Stimulated activated CD8-positive, alpha-beta memory T cell treated with anti-CD3 and anti-CD28 coated beads, Interleukin-7, amount 100 ng/mL, for 1 hour (primary cell): ENCODE measurements around the gene CHAC2.
"Not testable (repeated sequence)": the region's sequence is repeated elsewhere in the genome, so short reads cannot be mapped to it uniquely, and the experiment has no call there.

Experiments used
- DNase-seq, 2 donors: peaks; one replicate each; pipeline ENCODE4 v3.0.0-alpha.2; 2020; ENCODE audit warnings: low read depth in 2 of 2

CHAC2 gene

DNA sequence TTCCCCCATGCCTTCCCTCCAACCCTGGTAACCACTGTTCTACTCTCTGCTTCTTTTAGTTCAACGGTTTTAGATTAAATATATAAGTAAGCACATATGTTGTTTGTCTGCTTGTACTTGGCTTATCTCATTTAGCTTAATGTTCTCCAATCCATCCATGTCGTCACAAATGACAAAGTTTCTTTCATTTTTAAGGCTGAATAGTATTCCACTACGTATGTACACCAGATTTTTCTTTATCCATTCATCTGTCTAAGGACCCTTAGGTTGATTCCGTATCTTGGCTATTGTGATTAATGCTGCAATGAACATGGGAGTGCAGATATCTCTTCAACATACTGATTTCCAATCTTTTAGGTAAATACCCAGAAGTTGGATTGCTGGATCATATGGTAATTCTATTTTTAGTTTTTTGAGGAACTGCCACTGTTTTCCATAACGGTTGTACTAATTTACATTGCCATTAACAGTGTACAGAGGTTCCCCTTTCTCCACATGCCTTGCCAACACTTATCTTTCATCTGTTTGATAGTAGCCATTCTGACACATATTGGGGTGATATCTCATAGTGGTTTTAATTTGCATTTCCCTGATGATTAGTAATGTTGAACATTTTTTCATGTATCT lies 11.0 kb downstream of the CHAC2 start:
- no peak for DNase-seq

DNA sequence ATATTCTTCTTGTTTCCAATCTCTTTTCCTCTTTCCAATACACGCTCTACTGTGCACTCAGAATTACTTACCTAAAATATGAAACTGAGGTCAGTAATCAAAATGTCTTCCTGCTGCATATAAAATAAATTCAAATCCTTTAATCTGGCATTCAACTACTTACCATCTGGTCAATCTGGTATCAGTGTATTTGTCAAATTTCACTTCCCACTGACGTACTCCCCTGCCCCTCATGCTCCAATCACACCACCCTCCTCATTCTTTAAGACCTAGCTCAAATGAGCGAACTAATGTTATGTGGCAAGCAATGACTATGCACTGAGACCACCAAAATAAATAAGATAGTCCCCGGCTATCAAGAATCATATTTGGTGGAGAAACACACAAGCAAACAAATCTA lies 12.5 kb downstream of the CHAC2 start:
- no peak for DNase-seq

DNA sequence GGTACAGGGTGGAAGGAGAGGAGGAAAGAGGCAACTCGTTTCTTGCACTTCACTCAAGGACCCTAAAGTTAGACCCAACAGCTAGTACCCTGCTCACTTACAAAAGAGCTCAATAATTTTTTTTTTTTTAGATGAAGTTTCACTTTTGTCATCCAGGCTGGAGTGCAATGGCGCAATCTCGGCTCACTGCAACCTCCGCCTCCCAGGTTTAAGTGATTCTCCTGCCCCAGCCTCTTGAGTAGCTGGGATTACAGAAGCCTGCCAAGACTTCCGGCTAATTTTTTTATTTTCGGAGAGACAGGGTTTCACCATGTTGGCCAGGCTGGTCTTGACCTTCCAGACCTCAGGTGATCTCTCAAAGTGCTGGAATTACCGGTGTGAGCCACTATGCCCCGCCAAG lies 15.1 kb downstream of the CHAC2 start:
- DNase-seq = no peak

DNA sequence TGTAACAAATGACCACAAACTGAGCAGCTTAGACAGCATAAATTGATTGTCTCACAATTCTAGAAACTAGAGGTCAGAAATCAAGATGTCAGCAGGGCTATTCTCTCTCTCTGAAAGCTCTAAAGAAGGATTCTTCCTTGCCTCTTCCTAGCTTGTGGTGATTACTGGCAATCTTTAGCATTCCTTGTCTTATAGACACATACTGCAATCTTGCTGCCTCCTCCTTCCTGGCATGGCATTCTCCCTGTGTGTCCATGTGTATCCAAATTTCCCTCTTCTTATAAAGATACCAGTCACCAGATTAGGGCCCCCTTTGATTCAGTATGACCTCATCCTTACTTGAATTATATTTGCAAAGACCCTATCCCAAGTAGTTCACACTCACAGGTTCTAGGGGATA lies 16.8 kb downstream of the CHAC2 start:
- DNase-seq = no peak

DNA sequence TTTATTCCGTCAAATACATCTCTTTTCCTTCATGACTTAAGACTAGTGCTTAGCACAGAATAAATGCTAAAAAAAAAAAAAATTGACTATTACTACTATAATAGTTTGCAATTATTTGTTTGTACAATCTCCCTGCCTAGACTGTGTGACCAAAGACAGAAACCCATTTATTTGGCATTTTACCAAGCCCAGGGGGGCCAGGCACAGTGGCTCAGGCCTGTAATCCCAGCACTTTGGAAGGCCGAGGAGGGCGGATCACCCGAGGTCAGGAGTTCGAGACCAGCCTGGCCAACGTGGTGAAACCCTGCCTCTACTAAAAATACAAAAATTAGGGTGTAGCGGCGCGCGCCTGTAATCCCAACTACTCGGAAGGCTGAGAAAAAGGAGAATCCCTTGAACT lies 17.8 kb downstream of the CHAC2 start:
- no peak for DNase-seq

DNA sequence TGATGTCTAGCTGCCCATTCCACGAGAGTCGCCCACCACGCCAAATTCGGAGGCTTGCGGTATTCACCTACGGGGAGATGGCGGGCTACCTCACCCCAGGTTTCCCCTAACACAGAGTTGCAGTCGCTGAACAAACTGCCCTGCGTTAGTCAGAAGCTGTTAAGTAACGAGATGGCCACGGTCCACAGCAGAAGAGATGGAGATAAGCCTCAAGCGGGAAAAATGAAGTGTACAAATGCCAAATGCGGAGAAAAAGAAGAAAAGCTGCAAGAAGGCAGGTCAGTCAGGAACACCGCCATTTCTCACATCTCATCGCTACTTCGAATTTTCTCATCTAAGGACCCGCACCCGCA lies 18.7 kb downstream of the CHAC2 start:
- DNase-seq = no peak

DNA sequence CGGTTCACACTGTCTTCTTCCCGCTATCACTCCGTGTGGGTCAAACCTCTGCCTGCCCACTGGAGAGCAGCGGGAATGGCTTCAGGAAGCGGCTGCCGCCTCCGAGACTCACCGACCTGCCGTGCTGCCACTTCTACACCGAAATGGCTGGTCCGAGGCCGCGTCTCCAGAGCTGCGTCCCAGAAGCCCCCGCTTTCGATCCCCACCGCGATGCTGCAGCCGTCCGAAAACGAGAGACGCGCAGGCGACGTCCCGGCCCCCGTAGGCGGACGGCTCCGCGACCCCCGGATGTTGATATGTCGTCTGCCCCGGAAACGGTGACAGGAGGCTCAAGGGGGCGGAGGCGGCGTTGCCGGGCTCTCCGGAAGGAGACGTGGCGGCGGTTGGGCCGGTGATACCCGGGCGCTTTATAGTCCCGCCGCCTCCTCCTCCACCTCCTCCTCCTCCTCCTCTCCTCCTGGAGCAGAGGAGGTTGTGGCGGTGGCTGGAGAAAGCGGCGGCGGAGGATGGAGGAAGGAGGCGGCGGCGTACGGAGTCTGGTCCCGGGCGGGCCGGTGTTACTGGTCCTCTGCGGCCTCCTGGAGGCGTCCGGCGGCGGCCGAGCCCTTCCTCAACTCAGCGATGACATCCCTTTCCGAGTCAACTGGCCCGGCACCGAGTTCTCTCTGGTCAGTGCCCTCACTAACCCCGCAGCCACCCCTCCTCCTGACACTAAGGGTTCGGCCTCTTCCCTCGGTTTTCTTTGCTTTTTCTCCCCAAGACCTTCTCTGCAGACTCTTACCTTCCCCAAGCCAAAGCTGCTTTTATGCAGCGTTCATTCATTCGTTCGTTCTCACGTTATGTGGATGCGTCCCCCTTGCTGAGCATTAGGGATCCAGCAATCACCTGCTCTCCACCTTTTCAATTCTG lies 19.4 kb downstream of the CHAC2 start, which contains the start of the genes ASB3 and ERLEC1:
TSS of gene ASB3 (minus strand) at position 249 of the 909 bp plus-strand sequence. CDS start 21,381 bp downstream, outside the sequence.
TSS of gene ERLEC1 (plus strand) at position 340 of the 909 bp plus-strand sequence. CDS start at position 507, 167 bp downstream.
- peak; percentile 75 to 77 for DNase-seq

DNA sequence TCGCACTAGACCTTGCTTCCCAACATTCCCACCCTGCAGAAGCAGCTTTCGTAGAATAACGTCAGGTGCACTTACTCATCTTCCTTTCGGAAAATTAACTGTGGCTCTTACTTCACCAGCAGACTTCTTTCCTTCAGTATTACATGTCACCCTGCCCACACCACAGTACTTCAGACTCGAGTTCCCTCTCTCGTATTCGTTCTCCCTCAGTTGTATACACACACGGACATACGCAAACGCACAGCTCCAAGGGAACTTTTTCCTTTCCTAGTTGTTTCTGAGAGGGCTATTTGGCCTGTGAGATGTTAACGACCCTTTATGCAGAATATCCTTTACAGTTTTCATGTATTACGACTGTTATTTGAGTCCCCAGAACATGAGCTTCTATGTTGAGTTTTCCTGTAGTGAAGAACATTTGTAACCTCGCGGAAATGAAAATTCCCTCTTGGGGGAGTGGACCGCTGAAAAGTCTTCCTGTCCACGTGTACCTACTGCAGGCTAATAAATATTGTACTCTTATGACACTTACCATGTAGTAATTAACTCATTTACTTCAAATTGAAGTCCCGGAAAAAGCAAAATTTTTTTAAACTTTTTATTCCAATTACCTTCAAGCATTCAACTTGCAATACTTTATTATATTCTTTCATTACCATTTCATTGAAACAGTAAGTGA lies 20.1 kb downstream of the CHAC2 start:
- DNase-seq = no peak

DNA sequence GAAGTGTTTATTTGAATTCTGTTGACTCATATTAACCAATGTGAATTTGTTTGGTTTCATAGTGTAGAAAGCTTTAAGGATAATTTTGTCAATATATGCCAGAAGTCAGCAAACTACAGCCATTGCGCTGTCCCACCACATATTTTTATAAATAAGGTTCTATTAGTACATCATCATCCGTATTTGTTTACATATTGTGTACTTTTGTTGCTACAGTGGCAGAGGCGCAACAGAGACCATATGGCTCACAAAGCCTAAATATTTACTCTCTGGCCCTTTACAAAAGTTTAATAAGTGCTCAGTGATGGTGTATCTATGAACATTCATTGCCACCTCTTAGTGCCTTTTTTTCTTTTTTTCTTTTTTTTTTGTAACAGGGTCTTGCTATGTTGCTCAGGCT lies 25.7 kb downstream of the CHAC2 start:
- no peak for DNase-seq

DNA sequence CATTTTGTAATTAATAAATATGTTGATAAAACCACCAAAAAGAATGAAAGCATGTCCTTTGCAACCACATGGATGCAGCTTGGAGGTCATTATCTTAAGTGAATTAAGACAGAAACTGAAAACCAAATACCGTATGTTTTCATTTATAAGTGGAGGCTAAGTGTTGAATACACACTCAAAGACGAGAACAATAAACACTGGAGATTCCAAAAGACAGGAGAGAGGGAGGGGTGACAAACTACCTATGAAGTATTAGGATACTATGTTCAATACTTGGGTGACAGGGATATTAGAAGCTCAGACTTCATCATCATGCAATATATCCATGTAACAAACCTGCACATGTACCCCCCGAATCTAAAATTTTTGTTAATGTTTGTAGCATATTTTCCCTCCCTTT lies 26.2 kb downstream of the CHAC2 start:
- no peak for DNase-seq

DNA sequence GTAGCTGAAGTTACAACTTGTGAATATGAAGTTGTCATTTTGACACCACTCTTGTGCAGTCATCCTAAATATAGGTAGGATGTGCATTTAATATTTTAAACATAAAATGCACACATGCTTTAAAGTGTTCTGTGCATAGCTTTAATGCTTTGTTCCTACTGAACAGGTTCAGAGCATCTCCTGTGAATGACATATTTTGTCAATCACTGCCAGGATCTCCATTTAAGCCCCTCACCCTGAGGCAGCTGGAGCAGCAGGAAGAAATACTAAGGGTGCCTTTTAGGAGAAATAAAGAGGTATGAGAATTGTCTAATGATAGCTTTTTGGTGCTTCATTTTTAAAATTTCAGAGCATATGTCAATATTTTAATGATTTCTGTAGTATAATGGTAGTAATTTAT lies 33.9 kb downstream of the CHAC2 start:
- no peak for DNase-seq

DNA sequence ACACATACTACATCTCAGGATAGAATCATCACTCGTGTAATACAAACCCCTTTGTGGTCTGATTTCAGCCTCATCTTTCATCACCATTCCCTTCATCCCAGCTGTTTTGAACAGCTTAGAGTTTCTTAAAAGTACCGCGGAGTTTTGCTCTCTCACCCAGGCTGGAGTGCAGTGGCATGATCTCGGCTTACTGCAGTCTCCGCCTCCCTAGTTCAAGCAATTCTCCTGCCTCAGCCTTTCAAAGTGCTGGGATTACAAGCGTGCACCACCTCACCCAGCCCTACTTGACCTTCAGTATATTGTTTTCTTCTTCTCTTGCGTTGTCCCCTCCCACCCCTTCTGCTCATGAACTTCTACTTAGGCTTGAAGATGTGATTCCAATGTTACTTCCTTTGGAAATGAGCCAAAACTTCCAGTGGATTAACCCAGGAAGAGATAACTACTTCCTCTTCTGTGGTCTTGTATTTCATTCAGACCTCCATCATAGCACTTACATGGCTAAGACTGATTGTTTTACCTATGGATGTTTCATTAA lies 35.1 kb downstream of the CHAC2 start:
- DNase-seq = no peak

DNA sequence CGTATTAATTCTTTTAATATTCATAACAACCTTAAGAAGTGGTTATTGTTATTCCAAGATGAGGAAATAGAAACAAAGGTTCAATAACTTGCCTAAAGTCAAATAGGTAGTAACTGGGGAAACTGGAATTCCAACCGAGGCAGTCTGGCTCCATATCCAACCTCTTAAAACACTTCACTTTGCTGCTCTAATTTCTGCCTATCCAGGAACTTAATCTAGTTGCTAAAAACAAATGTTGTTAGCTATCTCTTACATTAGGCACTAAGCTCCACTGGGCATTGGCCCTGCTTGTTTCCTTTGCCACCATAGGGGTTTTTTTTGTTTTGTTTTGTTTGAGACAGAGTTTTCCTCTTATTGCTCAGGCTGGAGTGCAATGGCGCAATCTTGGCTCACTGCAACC lies 44.0 kb downstream of the CHAC2 start:
- DNase-seq = no peak

DNA sequence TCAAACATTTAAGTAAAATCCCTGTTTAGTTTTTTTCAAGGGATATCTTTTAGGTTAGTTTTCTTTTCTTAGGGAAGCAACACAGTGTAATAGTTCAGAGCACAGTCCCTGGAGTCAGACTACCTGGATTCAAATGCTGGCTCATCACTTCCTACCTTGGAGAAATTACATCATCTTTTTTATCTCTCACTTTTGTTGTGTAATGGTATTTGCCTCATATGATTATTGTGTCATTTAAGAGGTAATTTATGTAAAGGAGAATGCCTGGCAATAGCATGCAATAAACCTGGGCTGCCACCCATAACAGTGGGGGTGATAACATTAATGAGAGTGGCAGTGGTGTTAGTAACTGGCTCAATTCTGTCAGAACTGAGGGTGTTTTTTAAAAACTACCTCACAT lies 45.5 kb downstream of the CHAC2 start:
- DNase-seq = no peak

DNA sequence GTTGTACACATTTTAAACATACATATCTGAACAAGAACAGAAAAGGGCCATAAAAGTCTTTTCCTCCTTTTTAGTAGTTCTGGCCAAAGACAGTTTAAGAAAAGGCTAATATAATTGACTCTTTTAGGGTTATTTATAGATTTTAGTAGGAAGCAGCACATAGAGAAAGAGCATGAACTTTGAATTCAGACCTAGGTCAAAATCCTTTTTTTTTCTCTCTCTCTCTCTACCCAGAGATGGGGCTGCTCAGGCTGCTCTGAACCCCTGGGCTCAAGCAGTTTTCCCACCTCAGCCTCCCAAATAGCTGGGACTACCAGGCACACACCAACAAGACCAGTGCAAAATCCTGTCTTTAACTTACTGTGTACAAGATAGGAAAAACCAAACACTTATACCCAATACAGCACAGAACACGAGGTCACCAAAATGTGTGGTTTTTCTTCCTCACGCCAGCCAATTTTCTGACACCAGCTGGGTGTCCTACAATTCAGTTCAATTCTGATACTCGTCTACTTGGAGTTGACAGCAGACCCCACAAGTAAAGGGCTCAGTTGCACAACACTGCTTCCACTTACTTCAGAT lies 51.3 kb downstream of the CHAC2 start:
- DNase-seq = no peak

DNA sequence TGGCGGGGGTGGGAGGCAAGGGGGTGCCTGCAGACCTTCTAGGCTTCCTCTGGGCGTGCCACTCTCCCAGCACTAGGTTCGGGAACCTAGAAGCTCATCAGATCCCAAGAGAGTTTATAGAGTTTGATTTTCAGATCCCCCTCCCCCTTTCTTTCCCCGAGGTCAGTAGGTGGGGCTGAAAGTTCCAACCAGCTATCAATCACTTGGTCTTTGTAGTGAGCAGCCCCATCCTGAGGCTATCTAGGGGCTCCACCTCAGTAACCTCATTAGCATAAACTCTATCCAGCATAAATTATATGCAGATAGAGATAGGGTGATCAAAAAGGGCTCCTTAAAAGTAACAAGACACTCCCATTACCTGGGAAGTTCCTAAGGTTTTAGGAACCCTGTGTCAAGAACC lies 52.0 kb downstream of the CHAC2 start:
- no peak for DNase-seq

DNA sequence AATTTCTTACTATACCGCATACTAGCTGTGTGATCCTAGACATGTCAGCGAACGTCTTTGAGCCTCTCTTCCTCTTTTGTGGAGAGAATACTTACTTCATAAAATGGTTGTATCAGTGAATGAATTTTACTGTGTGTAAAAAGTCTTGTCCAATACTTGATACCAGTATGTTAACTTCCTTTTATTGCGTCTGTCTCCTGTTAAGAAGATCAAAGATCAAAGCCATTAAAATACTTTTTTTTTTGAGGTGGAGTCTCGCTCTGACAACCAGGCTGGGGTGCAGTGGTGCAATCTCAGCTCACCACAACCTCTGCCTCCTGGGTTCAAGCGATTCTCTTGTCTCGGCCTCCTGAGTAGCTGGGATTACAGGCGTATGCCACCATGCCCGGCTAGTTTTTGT lies 52.4 kb downstream of the CHAC2 start:
- DNase-seq = no peak

DNA sequence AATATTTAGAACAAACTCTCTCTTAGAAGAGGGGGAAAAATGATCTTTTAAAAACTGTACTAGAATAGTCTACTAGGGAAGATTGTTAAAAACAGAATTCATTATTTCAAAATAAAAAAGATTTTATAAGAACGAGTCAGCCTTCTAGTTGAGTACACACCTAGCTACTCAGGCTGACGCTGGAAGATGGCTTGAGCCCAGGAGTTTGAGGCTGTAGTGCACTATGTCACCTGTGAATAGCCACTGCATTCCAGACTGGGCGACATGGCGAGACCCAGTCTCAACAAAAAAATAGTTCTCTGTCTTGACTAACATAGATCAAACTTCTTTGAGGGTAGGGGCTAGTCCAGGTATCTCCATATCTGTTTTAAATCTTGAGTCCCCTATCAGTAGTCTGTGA lies 53.1 kb downstream of the CHAC2 start:
- no peak for DNase-seq

DNA sequence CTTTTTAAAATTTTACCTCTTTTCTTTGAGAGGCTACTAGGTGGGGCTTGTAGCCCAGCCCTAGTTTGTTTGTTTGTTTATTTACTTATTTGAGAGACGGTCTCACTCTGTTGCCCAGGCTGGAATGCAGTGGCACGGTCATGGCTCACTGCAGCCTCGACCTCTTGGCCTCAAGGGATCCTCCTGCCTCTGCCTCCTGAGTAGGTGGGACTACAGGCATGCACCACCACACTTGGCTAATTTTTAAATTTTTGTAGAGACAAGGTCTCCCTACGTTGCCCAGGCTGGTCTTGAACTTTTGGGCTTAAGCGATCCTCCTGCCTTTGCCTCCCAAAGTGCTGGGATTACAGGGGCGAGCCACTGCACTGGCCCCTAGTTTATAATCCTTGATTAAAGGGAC lies 54.2 kb downstream of the CHAC2 start:
- DNase-seq = no peak

DNA sequence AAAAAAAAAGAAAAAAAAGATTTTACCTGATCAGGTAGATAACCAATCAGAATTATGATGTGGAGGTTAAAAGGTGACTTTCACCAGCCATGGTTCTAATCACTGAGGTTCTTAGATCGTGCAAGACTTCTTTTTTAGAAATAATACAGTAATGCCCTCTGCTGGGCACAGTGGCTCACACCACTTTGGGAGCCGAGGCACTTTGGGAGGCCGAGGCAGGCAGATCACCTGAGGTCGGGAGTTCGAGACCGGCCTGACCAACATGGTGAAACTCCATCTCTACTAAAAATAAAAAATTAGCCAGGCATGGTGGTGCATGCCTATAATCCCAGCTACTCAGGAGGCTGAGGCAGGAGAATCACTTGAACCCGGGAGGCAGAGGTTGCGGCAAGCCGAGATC lies 56.0 kb downstream of the CHAC2 start:
- not testable (repeated sequence) for DNase-seq
